Thoracic aorta (tissue), 2 donors: Measurements from ENCODE around the gene CCL7. TPM values are rescaled to one million over a fixed set of nuclear protein-coding genes. Genes with fewer than 3 reads are reported as not detected.

Source experiments
- ATAC-seq: fragments of 150-250 bp; one replicate; pipeline ENCODE4 v1.8.0; 2017; ENCODE audit warnings: low read depth; ENCODE audit not compliant: insufficient number of reproducible peaks, low FRiP score
- DNase-seq: peaks from one replicate; pipeline ENCODE4 v3.0.0-alpha.2; 2020; ENCODE audit warnings: low spot score
- H3K27ac ChIP-seq, 2 donors: fragments of 200-600 bp; sonication (generic); 1 replicate in 1 of 2; 2 replicates in 1 of 2; pipeline ENCODE4 v1.5.1; 2016; ENCODE audit warnings: mild to moderate bottlenecking in 2 of 2, moderate library complexity in 2 of 2
- H3K27me3 ChIP-seq: fragments of 200-600 bp; sonication (generic); replicated peaks from 2 replicates; pipeline ENCODE4 v1.6.0; 2016; ENCODE audit warnings: mild to moderate bottlenecking; ENCODE audit not compliant: insufficient read depth
- H3K36me3 ChIP-seq: fragments of 200-600 bp; sonication (generic); one replicate; pipeline ENCODE4 v1.5.1; 2016
- H3K4me1 ChIP-seq, 2 donors: fragments of 200-600 bp; sonication (generic); 1 replicate in 1 of 2; 2 replicates in 1 of 2; pipeline versions ENCODE4 v1.5.1 to v1.6.0; 2016; ENCODE audit warnings: low read depth in 2 of 2, mild to moderate bottlenecking in 1 of 2; ENCODE audit not compliant: control insufficient read depth in 1 of 2
- H3K4me3 ChIP-seq: fragments of 200-600 bp; sonication (generic); 2 replicates; pipeline ENCODE4 v1.5.1; 2016; ENCODE audit warnings: mild to moderate bottlenecking
- H3K9me3 ChIP-seq: fragments of 200-600 bp; sonication (generic); 2 replicates; pipeline ENCODE4 v1.5.1; 2016
- CTCF ChIP-seq: fragments of 200-600 bp; sonication (generic); IDR thresholded peaks from one replicate; pipeline ENCODE4 v1.5.1; 2019; ENCODE audit warnings: antibody characterized with exemption
- total RNA-seq, 2 donors: library from RNA; depleted of rRNA; stranded (reverse); fragments of >200 nt; gene quantifications; one replicate each; pipeline versions ENCODE4 v1.1.0 to v1.2.3, GENCODE V29; 2016

The CCL7 gene
- total RNA-seq, 2 donors from 2014 or later, result 1.3 TPM; not detected in 1

GRCh38 chr17:34234616-34235015, 35.4 kb upstream of the CCL7 start:
- TF ChIP-seq CTCF, result no peak
- ATAC-seq (no peak), DNase-seq (no peak)
- H3K9me3 ChIP-seq, result no peaks in the 10 kb centered on the region
- H3K27me3 ChIP-seq, result no peaks in the 10 kb centered on the region
- no peaks in the 10 kb centered on the region for H3K36me3 ChIP-seq
- peak overlapping the region in 1 of 2 donors; percentile 47 for H3K27ac ChIP-seq
- no peak overlapping the region for H3K4me3 ChIP-seq
- peaks cover 13 to 34% of the 10 kb centered on the region in 2 donors for H3K4me1 ChIP-seq

- Histone ChIP-seq H3K36me3 (no peaks in the 10 kb centered on the region), H3K27me3 (no peaks in the 10 kb centered on the region), H3K27ac (peak overlapping the region in 1 of 2 donors; percentile 47), H3K4me3 (no peak overlapping the region), H3K4me1 (peaks cover 14 to 39% of the 10 kb centered on the region in 2 donors), H3K9me3 (no peaks in the 10 kb centered on the region)
- TF ChIP-seq CTCF, result no peak
- no peak for ATAC-seq
- no peak for DNase-seq
Observed at GRCh38 chr17:34235389-34236028, 34.5 kb upstream of the CCL7 start.

GRCh38 chr17:34236281-34236892, 33.6 kb upstream of the CCL7 start:
- Histone ChIP-seq H3K4me3 (no peak overlapping the region), H3K27ac (no peak overlapping the region), H3K36me3 (no peaks in the 10 kb centered on the region), H3K4me1 (peaks cover 15 to 45% of the 10 kb centered on the region in 2 donors), H3K9me3 (no peaks in the 10 kb centered on the region), H3K27me3 (no peaks in the 10 kb centered on the region)
- no peak for TF ChIP-seq CTCF
- DNase-seq (no peak), ATAC-seq (no peak)

- Histone ChIP-seq H3K9me3 (no peaks in the 10 kb centered on the region), H3K4me1 (peaks cover 15 to 48% of the 10 kb centered on the region in 2 donors), H3K36me3 (no peaks in the 10 kb centered on the region), H3K4me3 (no peak overlapping the region), H3K27ac (no peak overlapping the region), H3K27me3 (no peaks in the 10 kb centered on the region)
- no peak for TF ChIP-seq CTCF
- DNase-seq (no peak), ATAC-seq (no peak)
Observed at GRCh38 chr17:34237458-34237857, 32.6 kb upstream of the CCL7 start.

- Histone ChIP-seq H3K27me3 (no peaks in the 10 kb centered on the region), H3K9me3 (no peaks in the 10 kb centered on the region), H3K36me3 (no peaks in the 10 kb centered on the region), H3K4me3 (no peak overlapping the region), H3K27ac (no peak overlapping the region), H3K4me1 (peaks cover 16 to 33% of the 10 kb centered on the region in 2 donors)
- DNase-seq (no peak), ATAC-seq (no peak)
- no peak for TF ChIP-seq CTCF
Observed at GRCh38 chr17:34241062-34241461, 29.0 kb upstream of the CCL7 start.
